KBM-7 (cell line): ENCODE data around the gene ACKR4.
"Not testable (repeated sequence)": the region's sequence is repeated elsewhere in the genome, so short reads cannot be mapped to it uniquely, and the experiment has no call there.

Source experiments
- DNase-seq: peaks from one replicate; pipeline ENCODE4 v3.0.0-alpha.2; 2015
- in situ Hi-C: fragments of 300-500 bp; cut with MboI; formaldehyde crosslinking; loops from 2 replicates; pipeline ENCODE4 v1.14.3; 2020; ENCODE audit warnings: low sequenced_read_pairs, low pct_unique_long_range_greater_than_20kb, mixed read lengths

Gene ACKR4

GRCh38 chr3:132629928-132630327 is 32.9 kb downstream of the ACKR4 start:
- in situ Hi-C loops: loop anchor here (25.0 kb wide), 1 partner anchor 93 kb away; no protein-coding TSS in a partner anchor
- DNase-seq: no peak

GRCh38 chr3:132630612-132631011 is 33.5 kb downstream of the ACKR4 start:
- DNase-seq: no peak
- in situ Hi-C loops: loop anchor here (25.0 kb wide), 1 partner anchor 93 kb away; no protein-coding TSS in a partner anchor

- DNase-seq: no peak
- in situ Hi-C loops: loop anchor here (25.0 kb wide), 1 partner anchor 98 kb away; no protein-coding TSS in a partner anchor
These were observed 38.0 kb downstream of the ACKR4 start for GRCh38 chr3:132635052-132635451.

- DNase-seq: no peak
- in situ Hi-C loops: loop anchor here (25.0 kb wide), 1 partner anchor 100 kb away; no protein-coding TSS in a partner anchor
These were observed 40.5 kb downstream of the ACKR4 start for GRCh38 chr3:132637590-132637989.

GRCh38 chr3:132638706-132639105 is 41.6 kb downstream of the ACKR4 start:
- no peak for DNase-seq
- in situ Hi-C loops: loop anchor here (25.0 kb wide), 1 partner anchor 101 kb away; no protein-coding TSS in a partner anchor

GRCh38 chr3:132641427-132641826 is 44.4 kb downstream of the ACKR4 start:
- not testable (repeated sequence) for DNase-seq
- in situ Hi-C loops: loop anchor here (25.0 kb wide), 1 partner anchor 104 kb away; no protein-coding TSS in a partner anchor

- in situ Hi-C loops: loop anchor here (25.0 kb wide), 1 partner anchor 105 kb away; no protein-coding TSS in a partner anchor
- DNase-seq: peak; percentile 80
These were observed 44.9 kb downstream of the ACKR4 start for GRCh38 chr3:132641837-132642538.

- DNase-seq: no peak
- in situ Hi-C loops: loop anchor here (25.0 kb wide), 1 partner anchor 105 kb away; no protein-coding TSS in a partner anchor
These were observed 45.4 kb downstream of the ACKR4 start for GRCh38 chr3:132642539-132642847.

- DNase-seq: no peak
- in situ Hi-C loops: loop anchor here (25.0 kb wide), 1 partner anchor 106 kb away; no protein-coding TSS in a partner anchor
These were observed 46.3 kb downstream of the ACKR4 start for GRCh38 chr3:132643366-132643765.

- no peak for DNase-seq
- in situ Hi-C loops: loop anchor here (25.0 kb wide), 1 partner anchor 108 kb away; no protein-coding TSS in a partner anchor
These were observed 48.0 kb downstream of the ACKR4 start for GRCh38 chr3:132645058-132645457.

- in situ Hi-C loops: no loop called here
These were observed 53.1 kb downstream of the ACKR4 start for GRCh38 chr3:132650153-132650552.

More at GRCh38 chr3:132650153-132650552, 53.1 kb downstream of the ACKR4 start:
- DNase-seq: no peak
